H1 (cell line): Measurements from ENCODE around the gene MAP6D1. TPM values are rescaled to one million over a fixed set of nuclear protein-coding genes. Genes with fewer than 3 reads are reported as not detected.

Source experiments
- CTCF ChIA-PET: fragments of 300-600 bp; sonication (Branson Sonifier 250); formaldehyde crosslinking; loops from one replicate; lab custom pipeline; 2021; ENCODE audit not compliant: partially characterized antibody; lab: Charles Lee
- POLR2A ChIA-PET: fragments of 300-600 bp; sonication (Branson Sonifier 250); formaldehyde crosslinking; loops from one replicate; lab custom pipeline; 2021; ENCODE audit warnings: inconsistent platforms; ENCODE audit not compliant: partially characterized antibody; lab: Charles Lee
- DNase-seq, 2 experiments: peaks; one replicate each; pipeline versions ENCODE4 v3.0.0 to v3.0.0-alpha.2; 2010 to 2022; ENCODE audit warnings: low spot score in 2 of 2, low read depth in 1 of 2, mixed read lengths in 1 of 2
- FAIRE-seq: peaks from 2 replicates; lab custom pipeline; 2011; peaks lifted over from hg19 to GRCh38; lab: Jason Lieb, UNC
- H2AFZ ChIP-seq: 2 replicates; pipeline ENCODE4 v1.8.1; 2012; ENCODE audit warnings: low read length, inconsistent platforms
- H2AK5ac ChIP-seq: 2 replicates; pipeline ENCODE4 v1.6.1; 2013; ENCODE audit warnings: low read depth, low read length
- H2BK120ac ChIP-seq: replicated peaks from 2 replicates; pipeline ENCODE3; 2013; ENCODE audit warnings: low read depth, low read length, inconsistent platforms
- H2BK12ac ChIP-seq: 2 replicates; pipeline ENCODE4 v1.6.1; 2013; ENCODE audit warnings: low read depth, low read length
- H2BK15ac ChIP-seq: 2 replicates; pipeline ENCODE4 v1.6.1; 2013; ENCODE audit warnings: low read length
- H2BK20ac ChIP-seq: 2 replicates; pipeline ENCODE4 v1.6.1; 2013; ENCODE audit warnings: low read length
- H2BK5ac ChIP-seq: 2 replicates; pipeline ENCODE4 v1.6.1; 2013; ENCODE audit warnings: low read depth, low read length
- H3K14ac ChIP-seq: 2 replicates; pipeline ENCODE4 v1.6.1; 2013; ENCODE audit warnings: inconsistent platforms; ENCODE audit not compliant: insufficient read length
- H3K18ac ChIP-seq: 2 replicates; pipeline ENCODE4 v1.6.1; 2013; ENCODE audit warnings: low read length; ENCODE audit errors: extremely low read depth
- H3K23ac ChIP-seq: 2 replicates; pipeline ENCODE4 v1.6.1; 2013; ENCODE audit warnings: inconsistent platforms; ENCODE audit not compliant: insufficient read length
- H3K23me2 ChIP-seq: 2 replicates; pipeline ENCODE4 v1.6.1; 2013; ENCODE audit warnings: low read depth, low read length
- H3K27ac ChIP-seq: 2 replicates; pipeline ENCODE4 v1.6.1; 2011; ENCODE audit warnings: low read depth, low read length, inconsistent platforms
- H3K27me3 ChIP-seq, 4 experiments: replicated peaks in 1 of 4; 1 replicate in 1 of 4; 2 replicates in 3 of 4; pipeline versions ENCODE4 v1.6.1 to v1.8.1; 2011 to 2013; ENCODE audit warnings: low read length in 3 of 4, mild to moderate bottlenecking in 3 of 4, inconsistent platforms in 2 of 4, mixed read lengths in 2 of 4, moderate library complexity in 1 of 4; ENCODE audit not compliant: control insufficient read depth in 3 of 4, insufficient read depth in 3 of 4; ENCODE audit errors: extremely low read depth in 1 of 4
- H3K36me3 ChIP-seq, 4 experiments: 2 replicates each; pipeline versions ENCODE4 v1.6.1 to v1.8.1; 2011 to 2013; ENCODE audit warnings: mild to moderate bottlenecking in 4 of 4, low read length in 3 of 4, moderate library complexity in 2 of 4, control low read depth in 1 of 4, inconsistent platforms in 1 of 4; ENCODE audit not compliant: insufficient read depth in 4 of 4, control insufficient read depth in 2 of 4
- H3K4ac ChIP-seq: replicated peaks from 2 replicates; pipeline ENCODE3; 2013; ENCODE audit warnings: low read length, low read depth, mixed read lengths, inconsistent platforms; ENCODE audit not compliant: insufficient read length
- H3K4me1 ChIP-seq, 4 experiments: replicated peaks in 1 of 4; 1 replicate in 1 of 4; 2 replicates in 3 of 4; pipeline versions ENCODE4 v1.6.1 to v1.8.1; 2011 to 2013; ENCODE audit warnings: low read length in 3 of 4, inconsistent platforms in 2 of 4, mixed read lengths in 1 of 4; ENCODE audit not compliant: insufficient read depth in 4 of 4, control insufficient read depth in 3 of 4
- H3K4me2 ChIP-seq, 2 experiments: 2 replicates each; pipeline versions ENCODE4 v1.6.1 to v1.8.1; 2011 to 2013; ENCODE audit warnings: low read depth in 2 of 2, low read length in 2 of 2, control low read depth in 1 of 2, inconsistent platforms in 1 of 2, mild to moderate bottlenecking in 1 of 2; ENCODE audit not compliant: insufficient read depth in 1 of 2
- H3K4me3 ChIP-seq, 4 experiments: fragments of 200-600, 300-600 bp in 1 of 4; sonication (generic), shearing (Covaris generic), sonication (Bioruptor Twin) in 1 of 4; 2 replicates each; pipeline versions ENCODE4 v1.5.1 to v1.8.1; 2011 to 2016; ENCODE audit warnings: low read length in 4 of 4, low read depth in 3 of 4, control low read depth in 2 of 4, inconsistent platforms in 2 of 4, mild to moderate bottlenecking in 2 of 4, mixed read lengths in 1 of 4, moderate library complexity in 1 of 4; ENCODE audit not compliant: insufficient read depth in 2 of 4; ENCODE audit errors: extremely low read depth in 1 of 4
- H3K56ac ChIP-seq: replicated peaks from 2 replicates; pipeline ENCODE3; 2013; ENCODE audit warnings: low read depth, mild to moderate bottlenecking, mixed read lengths, low read length, inconsistent platforms; ENCODE audit not compliant: insufficient read length
- H3K79me1 ChIP-seq: 2 replicates; pipeline ENCODE4 v1.6.1; 2013; ENCODE audit warnings: low read depth, low read length, control low read depth
- H3K79me2 ChIP-seq, 2 experiments: 2 replicates each; pipeline versions ENCODE4 v1.6.1 to v1.8.1; 2012 to 2013; ENCODE audit warnings: low read length in 2 of 2, mild to moderate bottlenecking in 2 of 2, inconsistent platforms in 1 of 2; ENCODE audit not compliant: insufficient read depth in 2 of 2, control insufficient read depth in 1 of 2
- H3K9ac ChIP-seq, 4 experiments: replicated peaks in 1 of 4; 1 replicate in 1 of 4; 2 replicates in 3 of 4; pipeline versions ENCODE4 v1.6.1 to v1.8.1; 2011 to 2013; ENCODE audit warnings: low read depth in 3 of 4, low read length in 3 of 4, control low read depth in 2 of 4, mild to moderate bottlenecking in 2 of 4, moderate library complexity in 2 of 4, inconsistent platforms in 1 of 4; ENCODE audit errors: extremely low read depth in 1 of 4
- H3K9me3 ChIP-seq, 2 experiments: 2 replicates each; pipeline versions ENCODE4 v1.6.1 to v1.8.1; 2012 to 2013; ENCODE audit warnings: mild to moderate bottlenecking in 2 of 2, moderate library complexity in 2 of 2, control low read depth in 1 of 2, inconsistent platforms in 1 of 2, low read depth in 1 of 2, low read length in 1 of 2, mixed read lengths in 1 of 2; ENCODE audit not compliant: insufficient read depth in 2 of 2
- H4K20me1 ChIP-seq, 2 experiments: replicated peaks in 1 of 2; 2 replicates each; pipeline versions ENCODE3 to v1.8.1; 2011 to 2013; ENCODE audit warnings: inconsistent platforms in 2 of 2, low read length in 2 of 2, mild to moderate bottlenecking in 1 of 2; ENCODE audit not compliant: insufficient read depth in 2 of 2, control insufficient read depth in 1 of 2
- H4K5ac ChIP-seq: 2 replicates; pipeline ENCODE4 v1.6.1; 2013; ENCODE audit warnings: low read length, low read depth, mixed read lengths, inconsistent platforms; ENCODE audit not compliant: insufficient read length
- H4K8ac ChIP-seq: 2 replicates; pipeline ENCODE4 v1.8.0; 2013; ENCODE audit warnings: mild to moderate bottlenecking, moderate library complexity, low read length, inconsistent platforms; ENCODE audit not compliant: insufficient read depth; ENCODE audit errors: extremely low read depth
- H4K91ac ChIP-seq: replicated peaks from 2 replicates; pipeline ENCODE3; 2013; ENCODE audit warnings: low read length, mixed read lengths, inconsistent platforms; ENCODE audit not compliant: insufficient read length
- ASH2L ChIP-seq: fragments of 200-600, 300-600 bp; sonication (generic); IDR thresholded peaks from one replicate; pipeline ENCODE4 v1.7.1; 2017; ENCODE audit warnings: low read length
- ATF3 ChIP-seq: IDR thresholded peaks from 2 replicates; pipeline ENCODE4 v1.6.1; 2011; ENCODE audit warnings: low read depth, mild to moderate bottlenecking, low read length; ENCODE audit not compliant: insufficient read depth
- BCL11A ChIP-seq, 2 experiments: IDR thresholded peaks; one replicate each; pipeline ENCODE4 v1.6.1; 2011; ENCODE audit warnings: low read depth in 2 of 2, low read length in 2 of 2, mild to moderate bottlenecking in 2 of 2
- CBX8 ChIP-seq: fragments of 300-800, 300-1000 bp; sonication (generic); IDR thresholded peaks from 2 replicates; pipeline ENCODE4 v1.7.1; 2016; ENCODE audit warnings: low read depth, low read length, borderline replicate concordance
- EZH2 ChIP-seq: fragments of 200-600 bp; sonication (generic); IDR thresholded peaks from 2 replicates; pipeline ENCODE4 v1.7.1; 2012; ENCODE audit warnings: low read depth, mild to moderate bottlenecking, moderate library complexity, low read length, inconsistent platforms; ENCODE audit not compliant: severe bottlenecking
- FOSL1 ChIP-seq: IDR thresholded peaks from 2 replicates; pipeline ENCODE4 v1.6.1; 2011; ENCODE audit warnings: mild to moderate bottlenecking, low read depth, low read length, moderate library complexity; ENCODE audit not compliant: insufficient read depth
- KDM5A ChIP-seq: fragments of 200-600 bp; IDR thresholded peaks from 2 replicates; pipeline ENCODE4 v1.7.1; 2012; ENCODE audit warnings: mild to moderate bottlenecking, low read length, inconsistent platforms, mixed read lengths
- NRF1 ChIP-seq: IDR thresholded peaks from 2 replicates; pipeline ENCODE4 v1.6.1; 2011; ENCODE audit warnings: mild to moderate bottlenecking, low read depth, low read length, improper control_type of control experiment
- PHF8 ChIP-seq: fragments of 200-600 bp; sonication (generic); conservative IDR thresholded peaks from 2 replicates; pipeline ENCODE4 v1.7.1; 2012; ENCODE audit warnings: low read depth, mild to moderate bottlenecking, inconsistent platforms, low read length, moderate library complexity
- USF2 ChIP-seq: IDR thresholded peaks from 2 replicates; pipeline ENCODE4 v1.6.1; 2011; ENCODE audit warnings: low read length, improper control_type of control experiment
- WGBS, 2 experiments: shearing (Covaris generic) in 1 of 2; methylation state at CpG; one replicate each; pipeline versions ENCODE4 v1.1.6 to v1.1.7; 2013 to 2015; ENCODE audit warnings: low lambda C conversion rate in 2 of 2, mixed read lengths in 2 of 2, inconsistent platforms in 1 of 2, low coverage in 1 of 2, missing lambda C conversion rate in 1 of 2; ENCODE audit not compliant: insufficient replicate concordance in 2 of 2, insufficient coverage in 1 of 2, insufficient read length in 1 of 2; ENCODE audit errors: extremely low coverage in 1 of 2, missing lambda C conversion rate in 1 of 2; 5-methylcytosine and 5-hydroxymethylcytosine counted together
- polyA plus RNA-seq, 7 experiments: library from polyadenylated mRNA; depleted of rRNA in 3 of 7; stranded (reverse) in 5 of 7; unstranded in 2 of 7; fragments of >200 nt in 5 of 7; fragments of 200-250 nt in 2 of 7; gene quantifications; 1 replicate in 5 of 7; 2 replicates in 1 of 7; 4 replicates in 1 of 7; pipeline versions ENCODE4 v1.2.1 to v1.2.3, GENCODE V29; 2011 to 2013; ENCODE audit warnings: missing spikeins in 2 of 7, mixed read lengths in 2 of 7
- total RNA-seq: library from RNA; stranded (reverse); fragmentation: NEBNext Ultra II Directional; extraction: Animal tissue kit (Norgen Biotek cat#: 25700); gene quantifications from 2 replicates; pipeline ENCODE4 v1.2.1, GENCODE V29; 2021

The MAP6D1 gene
- total and polyA plus RNA-seq, 2 of the 8 experiments (the other 6 are each of a cell fraction or from before 2014, with no cell fraction given), result 4.8 to 5.2 TPM

GRCh38 chr3:183857863-183858262, 32.5 kb upstream of the MAP6D1 start:
- H2BK12ac ChIP-seq, result no peak overlapping the region
- H4K91ac ChIP-seq, result no peak overlapping the region
- no peak overlapping the region for H3K18ac ChIP-seq
- H3K23ac ChIP-seq, result no peak overlapping the region
- H3K9ac ChIP-seq, result no peak overlapping the region
- no peaks in the 10 kb centered on the region for H3K27me3 ChIP-seq
- no peak overlapping the region for H2AFZ ChIP-seq
- no peaks in the 10 kb centered on the region for H3K9me3 ChIP-seq
- H2BK120ac ChIP-seq, result no peak overlapping the region
- no peak overlapping the region for H3K56ac ChIP-seq
- H2AK5ac ChIP-seq, result no peak overlapping the region
- FAIRE-seq, result no peak
- ChIA-PET POLR2A (interaction anchor here (0.6 to 1.2 kb wide), 2 partner anchors 12 to 292 kb away, joined by 3 to 4 read pairs; no protein-coding TSS in a partner anchor), CTCF (interaction anchor here (1.0 to 1.1 kb wide), 2 partner anchors 9 to 152 kb away, joined by 3 read pairs; no protein-coding TSS in a partner anchor)
- 94% methylated on average over 3 of the region's 3 CpGs; no CpG with 5 or more reads in 1 of the 2 experiments for WGBS, 2 experiments
- no peak for DNase-seq
- no peak overlapping the region for H2BK5ac ChIP-seq
- H3K4me1 ChIP-seq, result no peaks in the 10 kb centered on the region
- no peak overlapping the region for H3K27ac ChIP-seq
- no peak overlapping the region for H3K4me3 ChIP-seq
- TF ChIP-seq ATF3 (no peak), BCL11A (IDR thresholded peaks at IDR 0.05; ENCODE audit: low read depth in 2 of 2, low read length in 2 of 2) (no peak), ASH2L (no peak), NRF1 (no peak), KDM5A (no peak), PHF8 (no peak), CBX8 (no peak), USF2 (no peak), EZH2 (no peak), FOSL1 (no peak)
- H4K20me1 ChIP-seq, result no peaks in the 10 kb centered on the region
- no peak overlapping the region for H3K4ac ChIP-seq
- no peak overlapping the region for H2BK15ac ChIP-seq
- H3K79me1 ChIP-seq, result no peaks in the 10 kb centered on the region
- H4K5ac ChIP-seq, result no peak overlapping the region
- H2BK20ac ChIP-seq, result no peak overlapping the region
- no peak overlapping the region for H3K14ac ChIP-seq
- H3K36me3 ChIP-seq, result peaks cover 13 to 57% (median 39%) of the 10 kb centered on the region in 4 experiments
- H3K4me2 ChIP-seq, result no peak overlapping the region
- H3K79me2 ChIP-seq, result no peaks in the 10 kb centered on the region
- H3K23me2 ChIP-seq, result no peaks in the 10 kb centered on the region
- no peak overlapping the region for H4K8ac ChIP-seq
